Testis (tissue), 3 donors: Measurements from ENCODE around the gene NEK7. TPM values are rescaled to one million over a fixed set of nuclear protein-coding genes. Genes with fewer than 3 reads are reported as not detected.
A peak's percentile ranks its signal among the peaks of the same experiment; 100 is the strongest.

Experiments used
- DNase-seq: peaks from one replicate; pipeline ENCODE4 v3.0.0-alpha.2; 2019
- H3K27ac ChIP-seq, 2 donors: fragments of 200-600 bp; sonication (generic); one replicate each; pipeline ENCODE4 v1.5.1; 2019
- H3K27me3 ChIP-seq: fragments of 200-600 bp; sonication (generic); one replicate; pipeline ENCODE4 v1.5.1; 2019
- H3K36me3 ChIP-seq: fragments of 200-600 bp; sonication (generic); one replicate; pipeline ENCODE4 v1.5.1; 2017; ENCODE audit warnings: low read depth; ENCODE audit errors: missing control alignments
- H3K4me1 ChIP-seq: fragments of 200-600 bp; sonication (generic); one replicate; pipeline ENCODE4 v1.5.1; 2019
- H3K4me3 ChIP-seq, 2 donors: fragments of 200-600 bp; sonication (generic); one replicate each; pipeline ENCODE4 v1.5.1; 2017 to 2019
- H3K9me3 ChIP-seq: fragments of 200-600 bp; sonication (generic); one replicate; pipeline ENCODE4 v1.5.1; 2017
- POLR2A ChIP-seq: fragments of 450-650 bp; IDR thresholded peaks from one replicate; pipeline ENCODE4 v1.6.1; 2017; ENCODE audit warnings: antibody characterized with exemption, mild to moderate bottlenecking, moderate library complexity
- WGBS, 2 donors: methylation state at CpG; one replicate each; pipeline ENCODE4 v1.1.5; 2018; 5-methylcytosine and 5-hydroxymethylcytosine counted together
- intact Hi-C: fragments of 100-400 bp; cut with DNase I; formaldehyde crosslinking; loops from one replicate; pipeline ENCODE4 v1.15.1; 2023; ENCODE audit warnings: low total_unique reads
- polyA plus RNA-seq: library from polyadenylated mRNA; stranded (reverse); fragments of 350-450 nt; fragmentation: Illumina TruSeq; extraction: RNeasy Lipid Tissue Mini Kit (QIAGEN cat#74804); gene quantifications from one replicate; pipeline ENCODE4 v1.2.3, GENCODE V29; 2014; ENCODE audit warnings: low read depth, low replicate concordance; ENCODE audit not compliant: insufficient read depth
- total RNA-seq, 2 donors: library from RNA; depleted of rRNA; stranded (reverse); fragments of >200 nt; gene quantifications; one replicate each; pipeline ENCODE4 v1.2.3, GENCODE V29; 2016
- TF ChIP-seq, protein P1 (sequence below), 3 experiments: fragments of 450-650 bp in 2 of 3; fragments of 200-600 bp in 1 of 3; sonication (generic) in 1 of 3; IDR thresholded peaks; one replicate each; pipeline ENCODE4 v1.5.1; 2016 to 2019; ENCODE audit warnings: antibody characterized with exemption in 3 of 3, mild to moderate bottlenecking in 2 of 3, moderate library complexity in 1 of 3

Gene NEK7
- total and polyA plus RNA-seq, 3 donors from 2014 or later, result 22.1 to 59.3 (median 59.1) TPM

DNA sequence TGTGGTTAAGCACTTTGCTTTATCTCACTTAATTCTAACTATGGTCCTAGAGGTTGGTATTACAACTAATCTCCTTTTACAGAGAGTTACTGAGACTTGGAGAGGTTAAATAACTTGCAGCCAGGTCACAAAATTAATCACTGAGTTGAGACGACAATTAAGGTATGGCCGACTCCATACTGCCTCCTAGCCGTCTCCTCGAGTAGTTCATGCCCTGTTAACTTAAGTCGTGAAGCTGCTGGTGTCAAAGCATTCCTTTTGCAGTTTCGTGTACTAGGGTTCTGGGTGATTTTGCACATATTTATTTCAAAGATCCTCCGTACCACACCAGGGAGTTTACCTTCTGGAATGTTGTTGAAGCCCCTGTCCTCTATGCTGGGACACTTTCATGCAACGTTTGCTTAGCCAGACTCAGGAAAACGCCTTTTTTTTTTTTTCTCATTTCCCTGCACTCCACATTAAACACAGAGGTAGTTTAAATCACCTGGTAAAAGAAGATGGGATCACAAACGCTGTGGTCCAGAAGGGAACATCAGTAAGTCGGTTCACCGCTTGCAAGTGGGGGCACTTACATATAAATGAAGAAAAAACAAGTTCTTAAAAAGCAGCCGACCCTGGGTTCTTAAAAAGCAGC, 570 bp upstream of the NEK7 start:
- Histone ChIP-seq H3K27ac (peak overlapping the region; percentile 100), H3K4me3 (peak overlapping the region; percentile 96 to 97), H3K27me3 (no peaks in the 10 kb centered on the region), H3K4me1 (peaks cover 13% of the 10 kb centered on the region), H3K9me3 (no peaks in the 10 kb centered on the region), H3K36me3 (no peaks in the 10 kb centered on the region)
- WGBS, 2 donors, result 1 to 2% methylated on average over 13 of the region's 13 CpGs
- DNase-seq, result peak; percentile 86
- intact Hi-C loops, result no loop called here
- no peak for TF ChIP-seq POLR2A
- TF ChIP-seq, protein P1, sequence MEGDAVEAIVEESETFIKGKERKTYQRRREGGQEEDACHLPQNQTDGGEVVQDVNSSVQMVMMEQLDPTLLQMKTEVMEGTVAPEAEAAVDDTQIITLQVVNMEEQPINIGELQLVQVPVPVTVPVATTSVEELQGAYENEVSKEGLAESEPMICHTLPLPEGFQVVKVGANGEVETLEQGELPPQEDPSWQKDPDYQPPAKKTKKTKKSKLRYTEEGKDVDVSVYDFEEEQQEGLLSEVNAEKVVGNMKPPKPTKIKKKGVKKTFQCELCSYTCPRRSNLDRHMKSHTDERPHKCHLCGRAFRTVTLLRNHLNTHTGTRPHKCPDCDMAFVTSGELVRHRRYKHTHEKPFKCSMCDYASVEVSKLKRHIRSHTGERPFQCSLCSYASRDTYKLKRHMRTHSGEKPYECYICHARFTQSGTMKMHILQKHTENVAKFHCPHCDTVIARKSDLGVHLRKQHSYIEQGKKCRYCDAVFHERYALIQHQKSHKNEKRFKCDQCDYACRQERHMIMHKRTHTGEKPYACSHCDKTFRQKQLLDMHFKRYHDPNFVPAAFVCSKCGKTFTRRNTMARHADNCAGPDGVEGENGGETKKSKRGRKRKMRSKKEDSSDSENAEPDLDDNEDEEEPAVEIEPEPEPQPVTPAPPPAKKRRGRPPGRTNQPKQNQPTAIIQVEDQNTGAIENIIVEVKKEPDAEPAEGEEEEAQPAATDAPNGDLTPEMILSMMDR (IDR thresholded peaks at IDR 0.05), result peak; percentile 65 to 87 (median 76)

DNA sequence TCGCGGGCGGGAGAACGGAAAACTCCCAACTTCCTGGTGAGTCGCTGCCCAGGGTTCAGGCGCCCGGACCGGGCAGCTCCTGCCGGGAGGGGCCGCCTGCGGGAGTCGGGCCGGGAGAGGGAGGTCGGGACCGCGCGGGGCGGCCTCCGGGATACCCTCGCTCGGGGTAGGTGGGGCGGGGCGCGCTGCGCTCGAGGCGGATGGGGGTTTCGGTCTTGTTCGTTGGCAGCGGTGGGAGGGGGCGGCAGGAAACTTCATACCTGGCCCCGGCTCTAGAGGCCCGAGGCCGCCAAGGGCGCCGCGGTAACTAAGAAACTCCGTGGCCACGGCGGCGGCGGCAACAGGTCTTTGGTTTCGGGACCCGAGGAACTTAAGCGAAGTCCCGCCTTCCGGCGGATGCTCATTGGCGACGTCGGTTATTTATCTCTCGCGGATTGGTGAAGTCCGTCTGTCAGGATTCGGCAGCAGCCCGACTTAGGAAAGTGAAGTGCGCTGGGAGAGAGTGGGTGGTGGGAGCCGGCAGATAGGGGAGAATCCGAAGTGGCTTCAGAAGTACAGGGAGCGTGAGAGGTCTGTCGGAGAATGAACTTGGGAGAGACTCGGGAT, 546 bp downstream of the NEK7 start:
- H3K9me3 ChIP-seq, result no peaks in the 10 kb centered on the region
- H3K4me3 ChIP-seq, result peak overlapping the region; percentile 96 to 97
- no peaks in the 10 kb centered on the region for H3K36me3 ChIP-seq
- no peaks in the 10 kb centered on the region for H3K27me3 ChIP-seq
- peak; percentile 35 for TF ChIP-seq POLR2A
- TF ChIP-seq, protein P1 (IDR thresholded peaks at IDR 0.05), result no peak
- H3K27ac ChIP-seq, result peak overlapping the region; percentile 100
- peaks cover 13% of the 10 kb centered on the region for H3K4me1 ChIP-seq
- 1% methylated on average over 32 to 62 of the region's 62 CpGs for WGBS, 2 donors
- intact Hi-C loops, result no loop called here
- peak; percentile 97 for DNase-seq

DNA sequence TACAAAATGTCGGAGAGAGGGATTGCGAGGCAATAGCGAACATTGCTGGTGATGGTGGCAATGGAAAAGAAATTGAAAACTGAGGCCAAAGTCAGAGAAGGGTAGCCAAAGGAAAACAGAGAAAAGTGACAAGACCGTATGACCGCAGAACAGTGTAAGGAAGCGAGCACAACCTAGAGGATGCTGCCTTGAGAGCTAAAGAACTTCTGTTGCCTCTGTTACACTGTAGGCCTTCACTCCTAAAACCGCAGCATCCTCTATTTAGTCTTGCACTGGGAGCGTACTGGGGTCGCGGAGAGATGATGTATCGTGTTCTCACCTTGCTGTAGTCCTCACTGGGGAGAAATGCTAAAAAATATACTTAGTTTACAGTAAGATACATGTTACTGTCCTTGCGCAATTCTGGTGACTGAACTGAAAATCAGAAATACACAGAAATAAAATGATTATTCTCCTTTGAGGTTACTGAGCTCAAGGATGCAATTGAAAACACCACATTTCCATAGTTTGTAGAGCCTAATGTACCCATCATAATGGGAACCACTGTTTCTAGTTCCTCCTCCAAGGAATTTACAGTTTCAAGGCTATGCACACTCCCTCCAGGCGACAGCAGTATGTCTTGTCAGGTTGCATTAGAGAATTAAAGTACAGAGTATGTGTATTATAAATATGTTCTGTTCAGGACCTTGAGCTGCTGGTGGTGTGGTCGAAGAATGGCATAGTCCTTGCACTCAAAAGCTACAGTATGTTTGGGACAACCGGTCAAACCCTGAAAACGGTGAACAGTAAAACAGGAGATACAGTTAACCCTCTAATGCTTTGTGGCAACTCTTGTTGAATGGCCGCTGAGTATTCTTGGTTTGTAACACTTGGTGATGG, 1.3 kb downstream of the NEK7 start:
- WGBS, 2 donors, result 3 to 4% methylated on average over 17 of the region's 17 CpGs
- no peaks in the 10 kb centered on the region for H3K27me3 ChIP-seq
- H3K4me3 ChIP-seq, result peak overlapping the region; percentile 96 to 97
- DNase-seq, result peak; percentile 40
- peak overlapping the region; percentile 100 for H3K27ac ChIP-seq
- H3K9me3 ChIP-seq, result no peaks in the 10 kb centered on the region
- intact Hi-C loops, result no loop called here
- TF ChIP-seq, protein P1 (IDR thresholded peaks at IDR 0.05), result no peak
- no peak for TF ChIP-seq POLR2A
- no peaks in the 10 kb centered on the region for H3K36me3 ChIP-seq
- H3K4me1 ChIP-seq, result peaks cover 13% of the 10 kb centered on the region

DNA sequence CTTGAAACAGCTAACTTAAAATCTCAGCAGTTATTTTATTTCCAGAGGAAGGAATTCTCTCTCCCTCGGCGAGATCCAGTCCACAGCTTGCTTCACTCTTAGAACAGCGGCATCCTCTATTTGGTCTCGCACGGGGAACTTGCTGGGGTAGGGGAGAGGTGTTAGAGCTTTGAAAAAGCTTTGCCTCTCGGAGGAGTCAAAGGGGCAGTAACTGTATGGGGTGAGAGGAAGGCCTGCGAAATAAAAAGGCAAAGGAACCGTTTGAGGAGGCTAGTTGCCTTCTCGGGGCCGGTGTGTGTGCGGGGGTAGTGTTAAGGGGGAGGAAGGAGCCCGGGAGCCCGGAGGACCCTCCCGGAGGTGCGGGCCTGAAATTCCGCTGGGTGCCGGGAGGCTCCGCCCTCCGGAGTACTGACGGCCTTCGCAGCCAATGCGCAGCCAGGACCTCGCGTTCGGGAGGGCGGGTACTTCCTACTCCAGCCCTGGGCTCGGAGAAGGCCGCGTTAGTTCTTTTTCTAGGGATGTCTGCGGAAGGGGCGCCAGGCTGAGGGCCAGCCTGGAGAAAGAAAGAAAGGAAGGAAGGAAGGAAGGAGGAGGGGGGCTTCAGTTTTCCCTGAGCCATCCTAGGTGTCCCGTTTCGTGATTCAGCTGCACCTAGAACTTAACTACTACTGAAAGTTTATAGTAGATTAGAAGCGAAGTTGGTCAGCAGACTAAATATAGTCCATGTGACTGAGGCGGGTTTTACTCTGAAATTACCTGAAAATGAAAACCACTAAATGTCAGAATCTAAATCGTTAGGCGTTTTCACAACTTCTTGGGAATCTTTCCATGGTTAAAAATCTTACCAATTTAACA, 2.2 kb downstream of the NEK7 start:
- H3K36me3 ChIP-seq, result no peaks in the 10 kb centered on the region
- intact Hi-C loops, result no loop called here
- peak; percentile 97 for DNase-seq
- H3K4me3 ChIP-seq, result peak overlapping the region; percentile 96 to 97
- TF ChIP-seq, protein P1 (IDR thresholded peaks at IDR 0.05), result no peak
- peak; percentile 85 for TF ChIP-seq POLR2A
- peaks cover 13% of the 10 kb centered on the region for H3K4me1 ChIP-seq
- no peaks in the 10 kb centered on the region for H3K27me3 ChIP-seq
- no peaks in the 10 kb centered on the region for H3K9me3 ChIP-seq
- 1 to 2% methylated on average over 33 to 37 of the region's 37 CpGs for WGBS, 2 donors
- peak overlapping the region; percentile 100 for H3K27ac ChIP-seq
